Activated T-helper 1 cell treated with anti-CD3 and anti-CD28 coated beads, Interleukin-2, amount 50 U/mL, for 16 hours (primary cell): ENCODE results near the gene SLCO2B1.
A peak's percentile ranks its signal among the peaks of the same experiment; 100 is the strongest.
"Not testable (repeated sequence)": the region's sequence is repeated elsewhere in the genome, so short reads cannot be mapped to it uniquely, and the experiment has no call there.

Source experiments
- DNase-seq, 2 donors: peaks; one replicate each; pipeline ENCODE4 v3.0.0-alpha.2; 2020; ENCODE audit warnings: low read depth in 1 of 2, low spot score in 1 of 2

The SLCO2B1 gene, protein sequence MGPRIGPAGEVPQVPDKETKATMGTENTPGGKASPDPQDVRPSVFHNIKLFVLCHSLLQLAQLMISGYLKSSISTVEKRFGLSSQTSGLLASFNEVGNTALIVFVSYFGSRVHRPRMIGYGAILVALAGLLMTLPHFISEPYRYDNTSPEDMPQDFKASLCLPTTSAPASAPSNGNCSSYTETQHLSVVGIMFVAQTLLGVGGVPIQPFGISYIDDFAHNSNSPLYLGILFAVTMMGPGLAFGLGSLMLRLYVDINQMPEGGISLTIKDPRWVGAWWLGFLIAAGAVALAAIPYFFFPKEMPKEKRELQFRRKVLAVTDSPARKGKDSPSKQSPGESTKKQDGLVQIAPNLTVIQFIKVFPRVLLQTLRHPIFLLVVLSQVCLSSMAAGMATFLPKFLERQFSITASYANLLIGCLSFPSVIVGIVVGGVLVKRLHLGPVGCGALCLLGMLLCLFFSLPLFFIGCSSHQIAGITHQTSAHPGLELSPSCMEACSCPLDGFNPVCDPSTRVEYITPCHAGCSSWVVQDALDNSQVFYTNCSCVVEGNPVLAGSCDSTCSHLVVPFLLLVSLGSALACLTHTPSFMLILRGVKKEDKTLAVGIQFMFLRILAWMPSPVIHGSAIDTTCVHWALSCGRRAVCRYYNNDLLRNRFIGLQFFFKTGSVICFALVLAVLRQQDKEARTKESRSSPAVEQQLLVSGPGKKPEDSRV

DNA sequence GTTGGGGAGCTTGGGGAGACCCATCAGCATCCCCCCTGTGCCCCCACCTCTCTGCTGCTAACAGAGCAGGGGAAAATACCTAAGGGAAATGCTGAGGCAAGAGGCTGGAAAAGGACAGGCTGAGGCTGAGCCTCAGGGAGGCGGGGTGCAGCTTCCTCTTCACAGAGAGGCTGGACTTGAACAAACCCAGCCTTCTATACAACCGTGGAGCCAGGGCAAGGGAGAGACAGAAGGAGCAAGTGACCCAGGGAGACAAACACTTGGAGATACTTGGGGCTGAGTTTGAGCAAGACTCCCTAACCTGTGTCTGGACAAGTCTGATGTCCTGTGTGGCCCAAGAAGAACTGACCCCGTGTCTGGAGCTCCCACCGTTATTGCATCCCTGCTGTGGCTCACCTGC is at the start of gene SLCO2B1:
Gene SLCO2B1, plus strand, starts transcription at position 229 of the 400 bp plus-strand sequence. CDS start 275 bp downstream, outside the sequence.
- no peak for DNase-seq

- no peak for DNase-seq
Measured at GRCh38 chr11:75101424-75102128, 49.3 kb upstream of the SLCO2B1 start.

DNA sequence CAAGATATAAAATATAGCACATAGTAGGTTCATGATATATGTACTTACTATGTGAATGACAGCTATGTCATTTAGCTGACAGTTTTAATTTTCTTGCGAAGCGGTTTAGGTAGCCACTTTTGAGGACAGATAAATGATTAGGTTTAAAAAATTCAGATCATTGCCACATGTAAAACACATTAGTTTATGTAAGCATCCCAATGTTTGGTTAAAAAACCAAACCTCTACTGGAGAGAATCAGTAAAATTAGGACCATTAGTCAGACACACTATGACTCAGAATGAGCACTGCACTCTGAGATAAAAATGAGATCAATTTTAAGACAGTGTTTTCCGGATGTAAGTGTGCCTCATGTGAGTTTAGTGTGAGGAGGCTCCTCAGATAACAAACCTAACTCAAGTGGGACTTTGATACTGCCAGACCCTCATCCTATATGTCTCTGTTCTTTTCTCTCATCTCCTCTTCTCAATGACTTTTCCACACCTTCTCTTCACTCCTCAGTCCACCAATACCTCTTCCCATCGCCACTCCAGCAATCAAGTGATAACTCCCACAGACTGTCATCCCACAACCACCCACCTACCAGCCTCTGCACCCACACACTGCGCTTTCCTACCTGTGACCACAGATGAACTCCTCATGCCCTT is 47.4 kb upstream of the SLCO2B1 start:
- DNase-seq = no peak

DNA sequence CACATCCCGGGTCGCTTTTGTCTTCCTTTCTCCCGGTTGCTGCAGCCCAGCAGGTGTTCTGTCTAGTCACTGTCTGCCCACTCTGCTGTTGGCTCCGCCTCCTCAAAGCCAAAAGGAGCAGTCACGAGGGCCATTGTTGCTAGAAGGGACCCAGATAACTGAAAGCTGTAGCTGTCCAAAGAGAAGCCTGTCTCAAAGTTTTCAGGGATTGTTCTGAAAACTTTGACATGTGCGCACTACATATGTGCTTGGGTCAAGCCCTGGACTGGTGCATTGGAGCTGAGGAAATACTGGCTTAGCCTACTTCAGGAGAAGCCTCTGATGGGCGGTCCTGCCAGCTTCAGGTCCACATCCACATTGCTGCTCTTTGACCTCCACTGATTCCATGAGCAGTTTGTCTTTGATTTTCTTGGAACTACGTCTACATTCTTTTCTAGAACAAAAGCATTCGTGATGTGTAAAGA is 45.4 kb upstream of the SLCO2B1 start:
- DNase-seq = no peak

DNA sequence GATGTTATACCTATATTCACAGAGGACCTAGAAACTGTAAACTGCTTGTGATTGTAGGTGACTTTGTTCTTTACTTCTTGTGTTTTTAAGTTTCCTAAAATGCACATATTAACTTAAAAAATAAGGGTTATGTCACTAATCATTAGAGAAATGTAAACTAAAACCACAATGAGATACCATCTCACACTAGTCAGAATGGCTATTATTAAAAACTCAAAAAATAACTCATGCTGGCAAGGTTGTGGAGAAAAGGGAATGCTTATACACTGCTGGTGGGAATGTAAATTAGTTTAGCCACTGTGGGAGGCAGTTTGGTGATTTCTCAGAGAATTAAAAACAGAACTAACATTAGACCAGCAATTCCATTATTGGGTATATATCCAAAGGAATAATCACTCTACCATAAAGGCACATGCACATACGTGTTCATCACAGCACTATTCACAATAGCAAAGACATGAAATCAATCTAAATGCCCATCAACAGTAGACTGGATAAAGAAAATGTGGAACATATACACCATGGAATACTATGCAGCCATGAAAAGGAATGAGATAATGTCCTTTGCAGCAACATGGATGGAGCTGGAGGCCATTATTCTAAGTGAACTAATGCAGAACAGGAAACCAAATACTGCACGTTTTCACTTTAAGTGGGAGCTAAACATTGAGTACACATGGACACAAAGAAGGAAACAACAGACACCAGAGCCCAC is 44.8 kb upstream of the SLCO2B1 start:
- DNase-seq = not testable (repeated sequence)

GRCh38 chr11:75107187-75107586 is 43.7 kb upstream of the SLCO2B1 start:
- no peak for DNase-seq

DNA sequence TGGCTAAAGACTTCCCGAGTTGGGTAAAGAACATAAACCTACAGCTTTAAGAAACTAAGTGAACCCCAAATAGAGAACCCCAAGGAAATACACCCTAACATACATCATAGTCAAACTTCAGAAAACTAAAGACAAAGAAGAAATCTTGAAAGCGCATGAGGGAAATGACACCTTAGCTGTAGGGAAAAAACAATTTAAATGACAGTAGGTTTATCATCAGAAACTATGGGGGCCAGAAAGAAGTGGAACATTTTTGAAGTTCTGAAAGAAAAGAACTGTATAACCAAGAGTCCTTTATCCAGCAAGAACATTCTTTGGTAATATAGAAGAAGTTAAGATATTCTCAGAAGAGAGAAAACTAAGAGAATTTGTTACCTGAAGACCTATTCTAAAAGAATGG is 38.7 kb upstream of the SLCO2B1 start:
- DNase-seq = no peak

- no peak for DNase-seq
Measured at GRCh38 chr11:75113030-75113429, 37.9 kb upstream of the SLCO2B1 start.

DNA sequence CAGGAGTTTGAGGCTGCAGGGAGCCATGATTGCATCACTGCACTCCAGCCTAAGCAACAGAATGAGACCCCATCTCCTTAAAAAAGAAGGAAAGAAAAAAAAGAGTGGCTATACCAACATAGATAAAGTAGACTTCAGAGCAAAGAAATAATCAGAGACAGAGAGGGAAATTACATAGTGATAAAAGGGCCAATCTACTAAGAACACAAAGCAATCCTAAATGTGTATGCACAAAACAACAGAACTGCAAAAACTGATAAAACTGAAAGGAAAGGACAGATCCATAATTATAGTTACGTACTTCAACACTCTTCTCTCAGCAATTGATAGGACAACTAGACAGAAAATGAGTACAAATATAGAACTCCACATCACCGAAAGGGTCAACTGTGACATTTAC is 36.4 kb upstream of the SLCO2B1 start:
- DNase-seq = no peak

DNA sequence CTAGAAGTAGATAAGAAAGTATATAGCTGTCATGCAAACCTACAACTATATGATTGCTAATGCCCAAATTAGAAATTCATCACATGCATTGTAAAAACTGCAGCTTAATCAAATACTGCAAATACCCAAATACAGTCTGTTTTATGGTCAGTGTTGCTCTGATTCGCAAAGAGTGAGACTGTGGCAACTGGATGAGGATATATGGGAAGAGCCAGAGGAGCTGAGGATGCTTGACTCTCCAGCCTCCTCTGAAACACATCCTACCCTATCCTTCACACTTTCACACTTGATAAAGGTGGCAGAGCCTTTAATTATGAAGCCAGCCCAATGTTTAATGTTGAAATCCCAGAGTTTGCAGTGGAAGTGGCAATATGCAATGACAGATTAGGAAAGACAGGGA is 32.3 kb upstream of the SLCO2B1 start:
- DNase-seq = no peak

DNA sequence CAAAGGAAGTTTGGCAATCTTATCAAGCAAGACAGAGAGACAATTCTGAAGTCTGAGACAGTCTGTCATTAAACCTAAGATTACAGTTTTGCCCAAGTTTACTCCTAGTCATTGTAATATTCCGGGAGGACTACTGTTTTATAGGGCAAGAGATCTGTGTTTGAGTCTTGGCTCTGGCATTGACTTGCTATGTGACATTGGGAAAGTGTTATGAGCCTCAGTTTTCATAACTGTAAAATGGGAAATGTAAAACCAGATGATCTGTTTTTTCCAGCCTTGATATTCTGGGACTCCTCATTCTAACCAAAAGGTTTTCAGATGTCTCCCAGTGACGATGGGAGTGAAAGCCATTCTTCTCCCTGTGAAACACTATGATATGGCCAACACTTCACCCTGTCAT is 24.3 kb upstream of the SLCO2B1 start:
- no peak for DNase-seq

DNA sequence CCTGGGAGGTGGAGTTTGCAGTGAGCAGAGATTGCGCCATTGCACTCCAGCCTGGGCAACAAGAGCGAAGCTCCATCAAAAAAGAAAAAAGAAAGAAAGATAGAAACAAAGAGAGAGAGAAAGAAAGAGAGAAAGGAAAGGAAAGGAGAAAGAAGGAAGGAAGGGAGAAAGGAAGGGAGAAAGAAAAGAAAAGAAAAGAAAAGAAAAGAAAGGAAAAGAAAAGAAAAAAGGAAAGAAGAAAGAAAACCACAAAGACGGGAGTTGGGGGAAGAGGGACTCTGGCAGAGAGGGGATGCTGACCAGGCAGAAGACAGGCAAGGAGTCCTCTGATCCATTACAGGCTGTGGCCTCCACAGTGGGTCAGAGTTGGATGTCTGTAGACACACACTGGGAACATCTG is 18.8 kb upstream of the SLCO2B1 start:
- no peak for DNase-seq

- DNase-seq = no peak
Measured at GRCh38 chr11:75133976-75134375, 16.9 kb upstream of the SLCO2B1 start.

- DNase-seq = no peak
Measured at GRCh38 chr11:75135021-75135650, 15.8 kb upstream of the SLCO2B1 start.

DNA sequence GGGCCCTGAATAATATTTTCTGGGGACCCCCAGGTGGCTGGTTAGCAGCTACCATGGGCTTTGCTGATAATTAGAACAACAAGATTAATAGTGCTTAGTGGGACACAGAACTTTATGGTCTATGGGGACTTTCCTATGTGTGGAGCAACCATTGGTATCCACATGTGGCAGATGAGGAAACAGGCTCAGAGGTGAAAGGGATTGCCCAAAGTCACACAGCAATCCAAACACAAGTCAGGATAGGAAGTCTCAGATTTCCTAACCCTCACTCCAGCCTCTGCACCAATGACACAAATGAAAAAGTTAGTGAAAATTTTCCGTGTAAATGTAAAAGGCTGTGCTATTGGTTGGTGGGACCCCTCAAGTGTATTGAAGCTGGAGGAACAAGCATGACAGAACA is 15.3 kb upstream of the SLCO2B1 start:
- DNase-seq = no peak

DNA sequence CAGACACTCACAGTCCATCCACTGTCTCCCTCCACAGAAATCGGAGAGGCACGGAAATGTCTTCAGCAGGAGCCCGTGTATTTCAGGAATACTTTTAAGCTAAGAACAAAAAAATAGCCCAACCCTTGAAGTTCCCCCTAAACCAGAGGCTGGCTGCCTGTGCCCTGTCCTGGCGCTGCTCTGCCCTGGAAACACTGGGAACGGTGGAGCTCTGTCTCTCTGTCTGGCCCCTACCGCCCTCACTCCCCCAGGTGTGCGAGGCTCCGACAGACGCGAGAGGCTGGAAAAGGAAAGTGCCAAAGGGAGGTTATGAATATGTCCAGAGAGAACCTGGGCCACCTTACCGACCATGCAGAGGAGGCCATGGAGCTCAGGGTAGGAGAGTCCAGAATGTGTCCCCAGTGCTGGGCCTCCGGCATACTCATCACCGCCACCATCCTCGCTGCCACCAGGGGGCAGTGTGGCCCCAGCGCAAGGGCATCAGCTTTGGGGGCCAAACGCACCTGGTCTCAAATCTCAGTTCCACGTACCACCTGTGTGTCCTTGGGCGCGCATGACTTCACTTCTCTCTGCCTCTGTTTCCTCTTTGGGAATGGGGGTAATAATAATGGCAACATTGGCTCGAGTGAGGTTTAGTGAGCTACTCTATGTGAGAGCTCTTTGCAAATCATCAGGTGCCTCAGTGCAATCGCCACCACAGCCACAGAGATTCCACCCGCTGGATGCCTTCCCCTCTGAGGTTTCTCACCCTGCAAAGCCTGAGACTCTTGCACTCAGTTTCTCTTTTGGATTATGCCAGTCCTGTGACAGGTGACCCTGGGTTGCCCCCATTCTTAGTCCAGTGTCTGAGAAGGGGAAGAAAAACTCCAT is 10.4 kb upstream of the SLCO2B1 start:
- DNase-seq = peak; percentile 62 to 69

DNA sequence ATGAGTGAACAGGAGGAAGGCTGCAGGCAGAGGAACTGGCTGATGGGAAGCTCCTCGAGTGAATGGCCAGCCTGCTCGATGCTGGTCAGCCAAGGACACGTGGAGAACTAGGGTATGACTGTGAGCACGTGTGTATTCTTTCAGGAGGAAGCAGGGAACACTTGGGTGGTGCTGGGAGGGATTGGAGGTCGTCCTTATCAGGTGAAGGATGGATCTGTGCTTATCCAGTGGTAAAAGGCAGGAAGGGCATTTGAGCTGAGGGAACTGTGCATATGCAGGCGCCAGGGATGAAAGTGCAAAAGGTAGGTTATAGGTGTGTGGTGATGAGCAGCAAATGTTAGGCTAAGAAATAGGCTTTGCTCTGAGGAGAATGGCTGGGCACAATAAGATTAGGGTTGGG is 9.7 kb upstream of the SLCO2B1 start:
- no peak for DNase-seq

DNA sequence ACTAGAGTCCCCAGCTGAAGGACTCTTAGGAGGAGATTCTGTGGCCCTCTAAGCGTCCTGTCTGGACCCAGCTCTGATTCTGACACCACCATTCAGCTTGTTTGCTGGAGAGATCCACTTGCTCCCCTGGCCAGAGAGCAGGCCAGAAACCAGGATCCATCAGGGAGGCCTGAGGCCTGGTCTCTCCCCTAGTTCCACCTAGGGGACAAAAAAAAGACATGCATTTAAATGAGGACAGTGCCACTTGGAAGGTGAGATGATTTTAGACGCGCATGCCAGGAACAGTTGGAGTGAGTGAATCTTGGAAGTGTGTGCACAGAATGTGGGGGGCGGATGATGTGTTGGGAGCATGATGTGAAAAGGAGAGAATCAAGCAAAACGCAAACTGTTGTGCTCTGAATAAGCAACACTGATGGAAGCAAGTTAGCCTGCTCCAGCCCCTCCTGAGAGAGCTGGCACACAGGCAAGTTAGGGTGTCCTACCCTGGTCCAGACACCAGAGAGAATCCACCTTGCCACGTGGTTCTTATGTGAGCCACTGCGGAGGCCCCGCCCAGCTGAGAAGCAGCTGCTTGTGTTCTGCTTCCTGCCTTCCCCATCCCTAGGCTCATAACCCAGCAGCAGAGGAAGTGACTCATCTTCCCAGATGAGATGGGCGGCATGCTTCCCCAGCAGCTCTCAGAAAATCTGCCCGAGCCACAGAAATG is 8.0 kb upstream of the SLCO2B1 start:
- peak; percentile 34 to 45 for DNase-seq

DNA sequence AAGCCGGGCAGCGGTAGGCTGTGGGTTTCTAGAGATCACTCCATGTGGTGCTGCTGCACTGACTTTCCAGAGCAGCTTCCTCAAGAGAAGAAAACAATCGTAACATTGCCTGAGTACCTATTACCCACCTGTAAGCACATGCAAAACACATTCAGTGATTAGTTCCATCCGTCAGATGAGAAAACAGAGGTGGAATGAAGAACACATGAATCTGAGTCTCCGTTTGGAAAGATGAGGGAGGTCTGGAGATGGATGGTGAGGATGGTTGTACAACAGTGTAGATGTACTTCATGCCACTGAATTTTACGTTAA is 7.5 kb upstream of the SLCO2B1 start:
- DNase-seq = no peak
